ENCODE measurements around the gene ADA.

The ADA gene

DNA sequence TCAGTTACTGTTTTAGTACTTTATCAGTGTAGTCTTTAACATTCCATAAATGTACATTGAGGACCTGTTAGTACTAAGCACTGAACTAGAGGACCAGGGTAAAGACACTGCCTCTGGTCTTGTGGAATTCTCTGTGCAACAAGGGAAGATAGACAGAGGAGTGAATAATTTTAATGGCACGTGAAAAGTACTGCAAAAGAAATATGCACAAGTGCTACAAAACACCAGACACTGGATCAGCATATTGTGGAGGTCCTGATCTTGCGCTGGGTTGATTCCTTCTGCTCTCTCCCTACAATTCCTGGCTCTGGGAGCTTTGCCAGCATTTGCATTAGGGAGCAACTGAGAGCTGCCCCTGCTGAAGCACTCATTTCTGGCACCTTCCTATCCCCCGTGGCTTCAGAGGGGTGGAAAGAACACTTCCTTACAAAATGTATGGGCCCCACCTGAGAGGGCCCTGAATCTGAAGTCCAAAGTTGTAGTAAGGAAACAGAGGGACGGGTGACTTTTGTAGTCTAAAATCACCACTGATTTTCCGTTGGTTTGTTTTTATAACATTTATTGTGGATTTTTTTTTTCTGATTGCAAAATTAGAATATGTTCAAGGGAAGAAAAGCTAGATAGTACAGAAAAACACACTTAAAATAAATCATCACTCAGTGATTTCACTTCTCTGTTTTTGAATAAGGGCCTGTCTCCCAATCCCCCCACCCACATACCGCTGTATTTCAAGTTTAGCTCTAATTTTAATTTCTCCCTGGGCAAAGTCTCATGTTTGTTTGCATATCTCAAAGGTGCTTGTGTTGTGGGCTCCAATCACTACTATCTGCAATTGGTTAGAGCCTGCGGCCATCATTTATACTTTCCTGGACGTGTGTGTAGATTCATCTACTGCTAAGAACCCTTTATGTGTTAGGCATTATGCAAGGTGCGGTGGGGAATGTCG is 64.2 kb downstream of the ADA start:
- no peaks in the 10 kb centered on the region for H3K36me3 ChIP-seq (ENCODE audit: insufficient read depth, low read length)
- peaks cover 29% of the 10 kb centered on the region for H3K4me1 ChIP-seq (ENCODE audit: insufficient read depth, low read length)
- no peak overlapping the region for H3K9ac ChIP-seq (ENCODE audit: low read depth, low read length)
- no peaks in the 10 kb centered on the region for H3K9me3 ChIP-seq (ENCODE audit: control insufficient read depth, insufficient read depth, low read length)

DNA sequence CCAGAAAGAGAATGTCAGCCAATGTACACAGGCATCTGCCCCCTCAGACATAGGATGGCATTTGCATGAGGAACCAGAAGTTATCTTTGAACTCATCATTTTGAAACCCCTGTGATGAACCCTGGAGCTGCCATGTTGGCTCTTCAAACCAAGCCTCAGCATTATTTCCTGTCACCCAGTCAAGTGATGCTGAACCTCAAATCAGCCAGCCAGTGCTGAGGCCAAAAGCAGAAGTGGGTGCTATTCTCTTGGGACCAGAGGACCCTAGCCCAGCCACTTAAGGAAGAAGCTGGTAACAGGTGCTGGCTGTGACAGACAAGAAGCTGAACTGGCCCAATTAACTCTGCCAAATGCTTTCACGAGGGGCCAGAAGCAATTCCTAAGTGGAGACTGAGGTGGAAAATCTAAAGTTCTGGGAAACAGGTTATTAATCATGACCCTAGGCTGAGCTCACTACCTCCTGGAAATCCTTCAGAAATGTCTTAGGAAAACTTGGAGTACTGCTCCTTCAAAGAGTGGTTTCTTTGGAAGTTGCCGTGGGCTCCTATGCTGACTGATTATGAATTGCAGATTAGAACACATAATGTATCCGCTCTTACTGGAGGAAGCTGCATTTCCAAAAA is 65.1 kb downstream of the ADA start:
- no peaks in the 10 kb centered on the region for H3K9me3 ChIP-seq (ENCODE audit: control insufficient read depth, insufficient read depth, low read length)
- no peak overlapping the region for H3K9ac ChIP-seq (ENCODE audit: low read depth, low read length)
- H3K36me3 ChIP-seq (ENCODE audit: insufficient read depth, low read length) = no peaks in the 10 kb centered on the region
- peaks cover 35% of the 10 kb centered on the region for H3K4me1 ChIP-seq (ENCODE audit: insufficient read depth, low read length)

DNA sequence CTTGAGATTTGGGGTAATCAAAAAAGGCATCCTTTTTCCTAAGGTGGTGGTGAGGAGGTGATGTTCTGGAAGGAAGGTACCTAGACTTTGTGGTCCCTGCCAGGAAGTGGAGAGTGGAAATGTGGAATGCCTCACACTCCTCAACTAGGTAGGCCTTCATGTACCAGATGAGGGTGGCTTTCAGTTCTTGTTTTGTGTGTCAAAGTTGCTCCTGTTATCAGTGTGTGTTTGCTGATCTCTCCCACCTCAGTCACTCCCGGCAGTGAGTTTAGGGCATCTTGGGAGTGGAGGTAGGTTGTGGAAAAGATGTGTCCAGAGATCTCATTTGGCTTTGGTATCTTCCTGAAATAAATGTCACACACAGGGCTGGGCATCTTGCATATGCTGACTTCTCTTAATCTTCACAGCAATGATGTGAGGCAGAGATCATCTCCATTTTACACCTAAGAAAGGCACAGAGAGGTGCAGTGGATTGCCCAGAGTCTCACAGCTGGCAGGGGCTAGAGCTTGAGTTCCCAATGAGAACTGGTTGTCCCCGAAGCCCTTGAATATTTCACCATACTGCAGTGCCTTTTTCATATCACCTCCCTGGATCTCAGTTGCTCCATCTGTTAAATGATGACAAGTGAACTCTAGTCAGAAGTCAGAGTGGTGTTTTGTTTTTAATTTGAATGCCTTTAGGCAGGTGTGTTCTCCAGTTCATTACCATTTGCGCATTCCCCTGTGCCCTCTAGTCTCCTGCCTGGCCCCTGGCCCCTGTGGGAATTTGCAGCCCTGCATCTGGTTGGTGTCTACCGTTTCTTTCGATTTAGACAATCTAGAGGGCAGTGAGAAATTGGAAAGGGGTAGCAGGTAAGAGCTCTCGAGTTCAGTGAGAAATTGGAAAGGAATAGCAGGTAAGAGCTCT is 66.2 kb downstream of the ADA start:
- Histone ChIP-seq H3K9ac (ENCODE audit: low read depth, low read length) (no peak overlapping the region), H3K4me1 (ENCODE audit: insufficient read depth, low read length) (peaks cover 35% of the 10 kb centered on the region), H3K9me3 (ENCODE audit: control insufficient read depth, insufficient read depth, low read length) (no peaks in the 10 kb centered on the region), H3K36me3 (ENCODE audit: insufficient read depth, low read length) (no peaks in the 10 kb centered on the region)

DNA sequence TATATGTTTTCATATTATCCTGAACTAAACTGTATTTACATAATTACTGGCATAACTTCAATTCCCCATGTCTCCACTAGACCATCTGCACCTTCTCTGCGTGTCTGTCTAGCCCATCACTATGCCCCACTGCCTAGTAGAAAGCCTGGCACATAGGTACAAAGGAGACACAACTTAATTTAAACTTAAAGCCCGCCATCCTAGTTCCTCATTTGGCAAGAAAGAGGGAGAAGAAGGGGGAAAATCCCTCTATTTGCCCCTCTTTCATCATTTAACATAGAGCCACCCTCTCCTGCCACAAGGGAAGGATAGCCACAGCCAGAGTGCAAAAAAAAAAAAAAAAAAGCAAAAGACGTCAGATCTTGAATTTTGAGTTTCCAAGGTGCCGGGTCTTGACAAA is 67.3 kb downstream of the ADA start:
- no peaks in the 10 kb centered on the region for H3K9me3 ChIP-seq (ENCODE audit: control insufficient read depth, insufficient read depth, low read length)
- H3K4me1 ChIP-seq (ENCODE audit: insufficient read depth, low read length) = peaks cover 35% of the 10 kb centered on the region
- no peaks in the 10 kb centered on the region for H3K36me3 ChIP-seq (ENCODE audit: insufficient read depth, low read length)
- no peak overlapping the region for H3K9ac ChIP-seq (ENCODE audit: low read depth, low read length)

DNA sequence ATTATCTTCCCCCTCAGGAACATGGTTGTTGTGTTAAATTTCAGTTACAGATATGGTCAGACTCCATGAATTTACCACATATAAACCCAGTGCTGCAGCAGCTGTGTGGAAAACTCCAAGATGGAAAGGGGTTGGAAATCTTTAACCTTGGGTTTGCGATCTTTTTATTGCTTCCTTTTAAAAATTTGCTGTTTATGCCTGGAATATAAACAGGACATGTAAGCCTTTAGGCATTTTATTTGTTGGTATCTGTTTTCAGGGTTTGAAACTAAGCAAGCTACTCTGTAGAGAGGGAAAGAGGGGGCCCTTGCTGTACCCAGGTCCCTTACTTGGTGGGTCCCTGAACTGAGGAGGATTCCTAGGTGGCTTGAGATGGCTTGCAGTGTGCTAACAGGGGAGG is 68.3 kb downstream of the ADA start:
- Histone ChIP-seq H3K9me3 (ENCODE audit: control insufficient read depth, insufficient read depth, low read length) (no peaks in the 10 kb centered on the region), H3K4me1 (ENCODE audit: insufficient read depth, low read length) (peaks cover 35% of the 10 kb centered on the region), H3K36me3 (ENCODE audit: insufficient read depth, low read length) (no peaks in the 10 kb centered on the region), H3K9ac (ENCODE audit: low read depth, low read length) (no peak overlapping the region)

DNA sequence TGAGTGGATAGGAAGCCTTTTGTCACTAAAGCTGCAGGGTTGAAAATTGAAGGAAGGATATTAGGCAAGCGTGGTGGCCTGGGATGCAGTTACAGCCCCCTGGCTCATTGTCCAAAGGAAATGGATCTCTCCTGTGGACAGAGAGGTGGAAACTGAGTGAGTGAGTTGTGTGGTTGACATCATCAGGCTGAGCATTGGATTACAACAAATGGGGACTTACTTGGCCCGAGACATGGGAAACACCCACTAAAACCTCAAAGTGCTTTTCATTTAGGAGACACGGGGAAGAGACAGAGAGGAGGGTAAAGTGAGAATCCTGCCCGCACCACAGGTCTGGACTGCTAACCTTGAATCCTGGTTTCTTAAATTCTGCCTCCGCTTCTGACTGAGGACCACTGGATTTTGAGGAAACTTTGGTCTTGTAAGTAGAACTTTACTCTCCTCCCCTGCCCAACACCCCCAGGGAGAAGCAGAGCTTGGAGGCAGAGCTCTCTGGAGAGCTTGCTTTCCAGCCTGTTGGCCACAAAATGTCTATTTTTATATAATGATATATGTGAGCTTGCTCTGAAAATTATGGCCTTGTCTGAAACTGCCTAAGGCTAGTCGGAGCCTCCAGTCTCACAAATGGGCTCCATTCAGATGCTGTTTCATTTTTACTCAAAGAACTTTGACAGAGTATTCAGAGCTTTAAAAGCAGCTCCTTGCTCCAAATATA is 69.0 kb downstream of the ADA start, which contains the start of gene PKIG:
PKIG (plus strand) TSS at position 269 of the 715 bp plus-strand sequence. CDS start 31,978 bp downstream, outside the sequence.
- Histone ChIP-seq H3K9ac (ENCODE audit: low read depth, low read length) (no peak within 1 kb of the TSS), H3K9me3 (ENCODE audit: control insufficient read depth, insufficient read depth, low read length) (no peaks in the 10 kb centered on the region), H3K4me1 (ENCODE audit: insufficient read depth, low read length) (peaks cover 35% of the 10 kb centered on the region), H3K36me3 (ENCODE audit: insufficient read depth, low read length) (no peaks in the 10 kb centered on the region)

DNA sequence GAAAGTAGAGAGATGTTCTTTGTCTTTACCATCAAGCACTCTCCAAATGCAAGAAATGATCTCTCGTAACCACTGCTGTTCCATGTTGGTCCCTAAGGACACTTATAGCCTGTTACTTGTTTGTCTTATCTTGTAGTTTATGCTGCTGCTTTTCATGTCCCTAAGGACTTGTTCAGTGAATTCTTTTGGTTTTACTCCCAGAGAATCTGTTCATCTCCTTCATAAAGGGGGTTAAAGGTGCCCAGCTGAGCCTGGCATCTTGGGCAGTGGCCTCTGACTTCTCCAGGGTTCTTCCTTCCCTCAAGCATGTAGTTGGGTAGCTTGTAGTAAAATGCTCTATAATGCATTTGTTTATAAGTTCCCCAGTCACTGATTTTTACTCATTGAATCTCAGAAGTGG is 70.0 kb downstream of the ADA start:
- no peak overlapping the region for H3K9ac ChIP-seq (ENCODE audit: low read depth, low read length)
- H3K4me1 ChIP-seq (ENCODE audit: insufficient read depth, low read length) = peaks cover 37% of the 10 kb centered on the region
- H3K36me3 ChIP-seq (ENCODE audit: insufficient read depth, low read length) = no peaks in the 10 kb centered on the region
- no peaks in the 10 kb centered on the region for H3K9me3 ChIP-seq (ENCODE audit: control insufficient read depth, insufficient read depth, low read length)

DNA sequence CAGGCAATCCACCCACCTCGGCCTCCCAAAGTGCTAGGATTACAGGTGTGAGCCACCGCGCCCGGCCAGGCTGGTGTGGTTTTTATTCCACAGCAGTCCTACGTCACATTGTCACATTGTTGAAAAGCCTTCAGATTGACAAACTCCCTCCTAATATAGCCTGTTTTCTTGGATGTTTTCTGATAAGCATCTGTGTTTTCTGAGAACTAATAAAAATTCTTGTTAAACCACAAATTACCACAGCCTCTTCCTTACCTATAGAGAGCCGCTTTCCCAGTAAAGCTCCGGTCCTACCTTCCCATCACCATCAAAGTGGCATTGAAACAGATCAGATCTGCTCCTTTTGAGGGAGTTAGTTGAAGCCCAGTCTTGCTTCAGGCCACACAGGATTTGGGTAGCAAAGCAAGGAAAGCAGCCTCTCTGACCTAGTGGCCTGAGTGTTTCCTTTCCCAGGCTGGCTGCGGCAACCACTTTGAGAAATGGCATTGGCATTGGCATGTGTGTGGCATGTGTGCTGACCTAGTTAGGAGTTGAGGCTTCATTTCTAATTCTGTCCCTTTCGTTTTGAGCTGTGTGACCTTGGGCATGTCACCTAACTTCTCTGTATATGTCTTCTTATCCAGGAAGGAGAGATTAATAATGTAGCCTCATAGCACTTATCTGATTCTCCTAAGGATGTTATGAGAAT is 70.8 kb downstream of the ADA start:
- no peaks in the 10 kb centered on the region for H3K9me3 ChIP-seq (ENCODE audit: control insufficient read depth, insufficient read depth, low read length)
- peaks cover 31% of the 10 kb centered on the region for H3K4me1 ChIP-seq (ENCODE audit: insufficient read depth, low read length)
- H3K36me3 ChIP-seq (ENCODE audit: insufficient read depth, low read length) = no peaks in the 10 kb centered on the region
- H3K9ac ChIP-seq (ENCODE audit: low read depth, low read length) = no peak overlapping the region

DNA sequence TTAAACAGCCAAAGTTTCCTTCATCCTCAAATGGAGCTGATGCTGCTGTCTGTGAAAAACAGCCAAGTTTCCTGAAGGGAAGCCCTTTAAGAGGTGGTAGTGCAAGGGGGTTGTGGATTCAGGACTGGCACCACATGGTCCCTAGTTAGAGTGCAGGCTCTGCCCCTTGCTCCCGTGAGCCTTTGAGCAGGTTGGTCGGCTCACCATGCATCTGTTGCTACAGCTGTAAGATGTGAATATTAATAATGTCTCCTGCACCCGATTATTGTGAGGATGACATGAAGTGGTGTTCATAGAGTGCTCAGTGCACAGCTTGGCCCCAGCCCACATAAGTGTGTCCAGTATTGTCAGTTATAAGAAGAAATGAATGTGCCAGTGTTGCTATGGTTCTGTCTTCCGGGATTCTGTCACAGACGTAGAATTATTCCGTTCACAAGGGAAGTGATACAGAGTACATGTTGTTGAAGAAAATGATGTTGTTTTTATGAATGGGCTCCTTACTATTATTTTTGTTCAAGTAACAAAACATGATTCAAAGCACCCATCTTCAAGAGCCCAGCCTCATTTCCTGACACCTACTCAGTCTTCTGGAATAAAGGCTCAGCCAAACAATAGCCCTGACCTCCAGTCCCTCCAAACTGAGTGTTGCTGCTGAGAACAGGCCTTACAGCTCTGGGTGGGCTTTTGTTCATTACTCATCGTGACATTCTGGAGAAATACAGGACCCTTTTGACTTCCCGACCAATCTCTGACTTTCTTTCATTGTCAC is 72.0 kb downstream of the ADA start:
- Histone ChIP-seq H3K36me3 (ENCODE audit: insufficient read depth, low read length) (no peaks in the 10 kb centered on the region), H3K9ac (ENCODE audit: low read depth, low read length) (no peak overlapping the region), H3K4me1 (ENCODE audit: insufficient read depth, low read length) (peaks cover 19% of the 10 kb centered on the region), H3K9me3 (ENCODE audit: control insufficient read depth, insufficient read depth, low read length) (no peaks in the 10 kb centered on the region)

DNA sequence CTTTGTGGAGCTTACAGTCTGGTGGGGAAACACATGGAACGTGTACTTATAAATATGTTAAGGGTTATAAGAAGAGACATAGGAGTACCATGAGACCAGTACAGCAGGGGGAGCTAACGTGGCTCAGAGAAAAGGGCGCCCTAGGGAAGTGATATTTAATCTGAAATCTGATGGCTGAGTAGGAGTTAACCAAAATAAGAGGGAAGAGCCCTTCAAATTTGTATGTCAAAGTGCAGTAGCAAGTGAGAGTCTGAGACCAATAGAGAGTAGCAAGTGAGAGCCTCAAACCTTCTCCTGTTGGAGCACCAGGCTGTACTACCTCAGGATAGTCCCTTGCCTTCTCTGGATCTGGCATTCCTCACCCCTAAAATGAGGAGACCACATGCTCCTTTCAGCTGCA is 75.2 kb downstream of the ADA start:
- Histone ChIP-seq H3K36me3 (ENCODE audit: insufficient read depth, low read length) (no peaks in the 10 kb centered on the region), H3K9ac (ENCODE audit: low read depth, low read length) (no peak overlapping the region), H3K9me3 (ENCODE audit: control insufficient read depth, insufficient read depth, low read length) (no peaks in the 10 kb centered on the region), H3K4me1 (ENCODE audit: insufficient read depth, low read length) (peaks cover 8% of the 10 kb centered on the region; the same call in 1 of the 2 replicates)

DNA sequence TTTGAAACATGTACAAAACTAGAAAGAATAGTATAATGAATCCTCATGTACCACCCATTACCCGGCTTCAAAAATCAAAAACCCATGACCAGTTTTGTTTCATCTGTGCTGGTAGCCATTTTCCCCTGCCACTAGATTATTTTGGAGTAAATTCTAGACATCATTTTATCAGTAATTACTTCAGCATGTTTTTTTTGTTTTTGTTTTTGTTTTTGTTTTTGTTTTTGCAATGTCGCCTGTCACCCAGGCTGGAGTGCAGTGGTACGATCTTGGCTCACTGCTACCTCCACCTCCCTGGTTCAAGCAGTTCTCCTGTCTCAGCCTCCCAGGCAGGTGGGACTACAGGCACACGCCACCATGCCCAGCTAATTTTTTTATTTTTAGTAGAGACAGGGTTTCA is 77.1 kb downstream of the ADA start:
- no peaks in the 10 kb centered on the region for H3K9me3 ChIP-seq (ENCODE audit: control insufficient read depth, insufficient read depth, low read length)
- peaks cover 8% of the 10 kb centered on the region; the same call in 1 of the 2 replicates for H3K4me1 ChIP-seq (ENCODE audit: insufficient read depth, low read length)
- no peaks in the 10 kb centered on the region for H3K36me3 ChIP-seq (ENCODE audit: insufficient read depth, low read length)
- no peak overlapping the region for H3K9ac ChIP-seq (ENCODE audit: low read depth, low read length)

DNA sequence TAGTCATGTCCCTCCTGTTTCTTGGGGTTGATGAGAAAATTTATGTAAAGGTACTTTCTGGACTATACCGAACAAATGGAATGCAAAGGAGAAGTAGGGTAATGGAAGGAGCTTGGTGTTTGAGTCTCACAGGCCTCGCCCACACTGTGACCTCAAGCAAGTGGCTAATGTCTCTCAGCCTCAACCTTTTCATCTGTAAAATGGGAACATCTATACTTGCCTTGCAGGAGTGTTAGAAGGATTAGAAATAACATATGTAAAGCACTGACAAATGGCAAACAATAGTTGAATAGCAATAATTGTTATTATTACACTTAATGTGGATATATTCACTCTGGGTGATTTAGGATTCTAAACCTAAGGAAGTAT is 78.0 kb downstream of the ADA start:
- Histone ChIP-seq H3K4me1 (ENCODE audit: insufficient read depth, low read length) (peaks cover 8% of the 10 kb centered on the region; the same call in 1 of the 2 replicates), H3K9ac (ENCODE audit: low read depth, low read length) (no peak overlapping the region), H3K36me3 (ENCODE audit: insufficient read depth, low read length) (no peaks in the 10 kb centered on the region), H3K9me3 (ENCODE audit: control insufficient read depth, insufficient read depth, low read length) (no peaks in the 10 kb centered on the region)
